ENCODE measurements around the gene SYP. TPM values are rescaled to one million over a fixed set of nuclear protein-coding genes. Genes with fewer than 3 reads are reported as not detected.

SYP gene
- total and polyA plus RNA-seq, 2 donors (not counting 3 experiments of a cell fraction or from before 2014, with no cell fraction given): 0.21 to 0.77 TPM

GRCh38 chrX:49187028-49187394 is 13.0 kb downstream of the SYP start:
- DNase-seq (ENCODE audit: low read depth, low spot score) (no peak), FAIRE-seq (no peak)
- Histone ChIP-seq H3K9ac (replicated peaks; ENCODE audit: extremely low read depth, insufficient read depth, low read length) (no peak overlapping the region), H3K9me3 (replicated peaks; ENCODE audit: control insufficient read depth, insufficient read depth, low read length) (no peaks in the 10 kb centered on the region), H3K36me3 (ENCODE audit: control insufficient read depth in 2 of 2, extremely low read depth in 1 of 2, insufficient read depth in 2 of 2, low read length in 2 of 2) (peaks cover 0 to 2% of the 10 kb centered on the region in 2 experiments), H3K4me3 (replicated peaks in 1 of 3; ENCODE audit: insufficient read depth in 1 of 3, low read depth in 1 of 3, low read length in 3 of 3) (no peak overlapping the region), H3K4me1 (ENCODE audit: control insufficient read depth, extremely low read depth, insufficient read depth, low read length) (peaks cover 14% of the 10 kb centered on the region), H3K27ac (ENCODE audit: insufficient read depth, low read depth, low read length) (no peak overlapping the region), H4K20me1 (replicated peaks; ENCODE audit: control insufficient read depth, extremely low read depth, insufficient read depth, low read length) (no peaks in the 10 kb centered on the region), H2AFZ (ENCODE audit: low read depth, low read length) (no peak overlapping the region), H3K79me2 (ENCODE audit: control insufficient read depth, insufficient read depth, low read length) (no peaks in the 10 kb centered on the region), H3K27me3 (ENCODE audit: control insufficient read depth in 2 of 2, insufficient read depth in 2 of 2, low read length in 2 of 2) (no peaks in the 10 kb centered on the region), H3K9me1 (replicated peaks; ENCODE audit: control insufficient read depth, extremely low read depth, insufficient read depth, low read length) (no peaks in the 10 kb centered on the region), H3K4me2 (ENCODE audit: insufficient read depth, low read length) (no peak overlapping the region)
- intact Hi-C loops (cut with micrococcal nuclease) (no loop called here), dilution Hi-C loops (cut with MboI; ENCODE audit: extremely low pct_ligation_motif_present, low sequenced_read_pairs) (no loop called here)
- ChIA-PET CTCF (no interaction called here), POLR2A (no interaction called here)
- no TSS peak for BruUV-seq (replicated peaks)
- TF ChIP-seq EZH2 (IDR thresholded peaks at IDR 0.05; ENCODE audit: borderline replicate concordance, low read depth, low read length, severe bottlenecking): no peak
- no peak for TF ChIP-seq GATA2 (IDR thresholded peaks at IDR 0.05; ENCODE audit: insufficient read depth, insufficient read length, low read depth, low read length)
- TF ChIP-seq MAX (IDR thresholded peaks at IDR 0.05; ENCODE audit: insufficient read depth, insufficient read length): no peak
- no peak for TF ChIP-seq FOS (IDR thresholded peaks at IDR 0.05; ENCODE audit: borderline replicate concordance, insufficient read depth, low read length)
- TF ChIP-seq CTCF (IDR thresholded peaks at IDR 0.05; ENCODE audit: extremely low read depth in 1 of 2, insufficient read depth in 1 of 2, low read depth in 1 of 2, low read length in 2 of 2): no peak
- no peak for TF ChIP-seq MYC (IDR thresholded peaks at IDR 0.05; ENCODE audit: low read depth, low read length)
- TF ChIP-seq POLR2AphosphoS5 (IDR thresholded peaks at IDR 0.05; ENCODE audit: insufficient read depth, low read depth, low read length): no peak
- TF ChIP-seq POLR2A (IDR thresholded peaks at IDR 0.05; ENCODE audit: low read depth, low read length): no peak
- TF ChIP-seq JUN (IDR thresholded peaks at IDR 0.05; ENCODE audit: borderline replicate concordance, insufficient read depth, insufficient read length, low read depth): no peak
